GM19240 (cell line): ENCODE measurements around the gene FLG.
"Not testable (repeated sequence)": the region's sequence is repeated elsewhere in the genome, so short reads cannot be mapped to it uniquely, and the experiment has no call there.

Experiments used
- DNase-seq: peaks from one replicate; pipeline ENCODE4 v3.0.0; 2011; ENCODE audit warnings: low spot score; ENCODE audit not compliant: insufficient read length

The FLG gene

GRCh38 chr1:152325111-152325510, at the start of gene FLG:
TSS of gene FLG (minus strand) at chr1:152325239. CDS start at chr1:152315456, 9,783 bp downstream.
- DNase-seq = no peak

GRCh38 chr1:152374451-152374850, 49.4 kb upstream of the FLG start:
- DNase-seq = no peak

- DNase-seq = no peak
Measured at GRCh38 chr1:152372672-152373071, 47.6 kb upstream of the FLG start.

- DNase-seq = no peak
Measured at GRCh38 chr1:152367436-152367835, 42.4 kb upstream of the FLG start.

GRCh38 chr1:152359906-152360305, 34.9 kb upstream of the FLG start, which contains the start of gene FLG2:
TSS of gene FLG2 (minus strand) at chr1:152360006. CDS start at chr1:152358884, 1,122 bp downstream.
- no peak for DNase-seq

- DNase-seq = no peak
Measured at GRCh38 chr1:152356736-152357135, 31.7 kb upstream of the FLG start.

GRCh38 chr1:152349611-152350010, 24.6 kb upstream of the FLG start:
- no peak for DNase-seq

GRCh38 chr1:152348447-152348846, 23.4 kb upstream of the FLG start:
- no peak for DNase-seq

- DNase-seq = peak; percentile 7
Measured at GRCh38 chr1:152347116-152347728, 22.2 kb upstream of the FLG start.

- no peak for DNase-seq
Measured at GRCh38 chr1:152344438-152344837, 19.4 kb upstream of the FLG start.

- DNase-seq = no peak
Measured at GRCh38 chr1:152343006-152343405, 18.0 kb upstream of the FLG start.

- DNase-seq = no peak
Measured at GRCh38 chr1:152335399-152335798, 10.4 kb upstream of the FLG start.

- no peak for DNase-seq
Measured at GRCh38 chr1:152328801-152329391, 3.9 kb upstream of the FLG start.

- DNase-seq = no peak
Measured at GRCh38 chr1:152313970-152314369, 11.1 kb downstream of the FLG start.

GRCh38 chr1:152313319-152313801, 11.7 kb downstream of the FLG start:
- no peak for DNase-seq

- DNase-seq = not testable (repeated sequence)
Measured at GRCh38 chr1:152312169-152312568, 12.9 kb downstream of the FLG start.

GRCh38 chr1:152309955-152310354, 15.1 kb downstream of the FLG start:
- no peak for DNase-seq

- DNase-seq = not testable (repeated sequence)
Measured at GRCh38 chr1:152309320-152309901, 15.6 kb downstream of the FLG start.

- not testable (repeated sequence) for DNase-seq
Measured at GRCh38 chr1:152308758-152309157, 16.3 kb downstream of the FLG start.

- not testable (repeated sequence) for DNase-seq
Measured at GRCh38 chr1:152307970-152308369, 17.1 kb downstream of the FLG start.

- not testable (repeated sequence) for DNase-seq
Measured at GRCh38 chr1:152306123-152306522, 18.9 kb downstream of the FLG start.

GRCh38 chr1:152304773-152305172, 20.3 kb downstream of the FLG start:
- DNase-seq = not testable (repeated sequence)
